B cell (primary cell): ENCODE measurements around the gene DAB1. TPM values are rescaled to one million over a fixed set of nuclear protein-coding genes. Genes with fewer than 3 reads are reported as not detected.

Source experiments
- ATAC-seq: fragments of 200-7000 bp; cut with Tn5 transposase; one replicate; pipeline ENCODE4 v1.10.0; 2021; ENCODE audit warnings: low read depth, mild to moderate bottlenecking, moderate number of reproducible peaks, moderate library complexity
- CTCF ChIA-PET: fragments of 350-600 bp; sonication (Branson Sonifier 250); formaldehyde crosslinking; loops from one replicate; lab custom pipeline; 2021; ENCODE audit warnings: antibody characterized with exemption, inconsistent platforms; lab: Charles Lee
- POLR2A ChIA-PET: fragments of 350-600 bp; sonication (Branson Sonifier 250); formaldehyde crosslinking; loops from one replicate; lab custom pipeline; 2021; ENCODE audit warnings: antibody characterized with exemption; lab: Charles Lee
- DNase-seq: peaks from one replicate; pipeline ENCODE4 v3.0.0; 2013
- H2AFZ ChIP-seq: 2 replicates; pipeline ENCODE4 v1.6.1; 2012; ENCODE audit warnings: mild to moderate bottlenecking, low read depth, low read length; ENCODE audit not compliant: insufficient read depth, poor library complexity, severe bottlenecking
- H3K27ac ChIP-seq, 2 donors: 1 replicate in 1 of 2; 2 replicates in 1 of 2; pipeline ENCODE4 v1.5.1; 2012 to 2013; ENCODE audit warnings: low read length in 2 of 2, mild to moderate bottlenecking in 2 of 2, moderate library complexity in 1 of 2
- H3K27me3 ChIP-seq, 4 experiments: fragments of 200-600 bp in 1 of 4; sonication (generic) in 1 of 4; replicated peaks in 1 of 4; 1 replicate in 2 of 4; 2 replicates in 2 of 4; pipeline versions ENCODE4 v1.6.1 to v1.7.0; 2013 to 2016; ENCODE audit warnings: low read length in 3 of 4, mild to moderate bottlenecking in 2 of 4, mixed read lengths in 1 of 4, moderate library complexity in 1 of 4; ENCODE audit not compliant: insufficient read depth in 4 of 4, control insufficient read depth in 3 of 4; ENCODE audit errors: control extremely low read depth in 1 of 4
- H3K36me3 ChIP-seq, 2 experiments: replicated peaks in 1 of 2; 1 replicate in 1 of 2; 2 replicates in 1 of 2; pipeline versions ENCODE4 v1.6.1 to v1.7.1; 2013; ENCODE audit warnings: low read length in 1 of 2; ENCODE audit not compliant: insufficient read depth in 2 of 2, control insufficient read depth in 1 of 2; ENCODE audit errors: control extremely low read depth in 1 of 2, extremely low read depth in 1 of 2
- H3K4me1 ChIP-seq, 2 donors: fragments of 200-600 bp in 1 of 2; sonication (generic) in 1 of 2; 1 replicate in 1 of 2; 2 replicates in 1 of 2; pipeline versions ENCODE4 v1.5.1 to v1.6.1; 2013 to 2017; ENCODE audit warnings: low read length in 2 of 2; ENCODE audit not compliant: control insufficient read depth in 2 of 2, insufficient read depth in 2 of 2
- H3K4me2 ChIP-seq: replicated peaks from 2 replicates; pipeline ENCODE3; 2012; ENCODE audit warnings: mild to moderate bottlenecking, low read depth, low read length; ENCODE audit not compliant: poor library complexity, severe bottlenecking
- H3K4me3 ChIP-seq, 5 experiments: fragments of 200-600 bp in 1 of 5; sonication (generic) in 1 of 5; 1 replicate in 3 of 5; 2 replicates in 2 of 5; pipeline versions ENCODE4 v1.5.1 to v1.7.0; 2011 to 2016; ENCODE audit warnings: low read length in 4 of 5, mild to moderate bottlenecking in 4 of 5, low read depth in 2 of 5, control low read depth in 1 of 5, moderate library complexity in 1 of 5; ENCODE audit not compliant: insufficient read depth in 1 of 5; ENCODE audit errors: control extremely low read depth in 1 of 5, extremely low read depth in 1 of 5
- H3K79me2 ChIP-seq: fragments of 200-600 bp; sonication (generic); one replicate; pipeline ENCODE4 v1.6.0; 2016; ENCODE audit warnings: low read length; ENCODE audit not compliant: control insufficient read depth, insufficient read depth
- H3K9ac ChIP-seq: fragments of 200-600 bp; sonication (generic); 2 replicates; pipeline ENCODE4 v1.6.1; 2017; ENCODE audit warnings: mild to moderate bottlenecking, low read length, moderate library complexity
- H3K9me3 ChIP-seq, 3 donors: one replicate each; pipeline versions ENCODE4 v1.6.1 to v1.7.1; 2013; ENCODE audit warnings: low read length in 2 of 3; ENCODE audit not compliant: control insufficient read depth in 2 of 3, insufficient read depth in 1 of 3; ENCODE audit errors: control extremely low read depth in 1 of 3
- H4K20me1 ChIP-seq: 2 replicates; pipeline ENCODE4 v1.6.0; 2012; ENCODE audit warnings: mild to moderate bottlenecking, low read length; ENCODE audit not compliant: insufficient read depth, control insufficient read depth, poor library complexity, severe bottlenecking
- H3K27ac Mint-ChIP-seq: one replicate; pipeline ENCODE4 v1.8.0; 2021; ENCODE audit warnings: mixed read lengths
- H3K27me3 Mint-ChIP-seq: one replicate; pipeline ENCODE4 v1.8.0; 2021; ENCODE audit warnings: mixed read lengths
- H3K4me1 Mint-ChIP-seq: one replicate; pipeline ENCODE4 v1.8.0; 2021; ENCODE audit warnings: mixed read lengths
- H3K4me3 Mint-ChIP-seq: one replicate; pipeline ENCODE4 v1.8.0; 2021; ENCODE audit warnings: mixed read lengths
- H3K9me3 Mint-ChIP-seq: one replicate; pipeline ENCODE4 v1.8.0; 2022; ENCODE audit warnings: mixed read lengths; ENCODE audit not compliant: insufficient read depth
- CTCF ChIP-seq: fragments of 200-600 bp; IDR thresholded peaks from one replicate; pipeline ENCODE4 v1.8.0; 2022; ENCODE audit warnings: antibody characterized with exemption, mild to moderate bottlenecking
- EZH2 ChIP-seq: IDR thresholded peaks from 2 replicates; pipeline ENCODE4 v1.6.1; 2012; ENCODE audit warnings: borderline replicate concordance, low read depth, mild to moderate bottlenecking, moderate library complexity, low read length; ENCODE audit not compliant: insufficient read depth, poor library complexity, severe bottlenecking
- WGBS: methylation state at CpG from one replicate; pipeline ENCODE4 v1.1.5; 2013; ENCODE audit warnings: missing lambda C conversion rate; ENCODE audit not compliant: insufficient coverage; 5-methylcytosine and 5-hydroxymethylcytosine counted together
- intact Hi-C: fragments of 100-400 bp; cut with micrococcal nuclease; formaldehyde crosslinking; loops from one replicate; pipeline ENCODE4 v1.10.0; 2022
- polyA plus RNA-seq: library from polyadenylated mRNA; depleted of rRNA; stranded (reverse); fragments of >200 nt; gene quantifications from 2 replicates; pipeline ENCODE4 v1.2.3, GENCODE V29; 2012
- total RNA-seq, 2 donors: library from RNA; stranded (reverse); fragments of 120-200 nt in 1 of 2; gene quantifications; 1 replicate in 1 of 2; 2 replicates in 1 of 2; pipeline versions ENCODE4 v1.2.3 to v1.2.4, GENCODE V29; 2013 to 2022

DAB1 gene
- total and polyA plus RNA-seq, 2 donors (not counting 1 experiment from before 2014, with no cell fraction given) = not detected

DNA sequence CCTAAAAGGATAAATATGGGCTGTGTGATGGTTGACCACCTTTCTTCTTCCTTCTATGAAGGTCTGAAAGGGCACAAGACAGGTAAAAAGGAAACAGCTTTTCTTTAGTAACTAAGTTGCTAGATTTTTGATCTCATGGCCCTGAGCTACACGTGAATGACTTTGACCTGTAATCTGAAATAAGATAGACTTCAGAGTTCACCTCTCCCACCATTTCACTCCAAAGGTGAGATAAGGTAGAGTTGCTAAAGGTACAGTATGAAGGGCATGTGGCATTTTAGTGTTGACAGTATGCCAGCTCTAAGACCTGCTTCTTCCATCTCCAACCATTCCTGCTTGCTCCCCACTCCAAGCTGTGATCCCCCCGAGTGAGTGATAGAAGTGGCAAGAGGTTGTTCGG is 432.3 kb downstream of the DAB1 start:
- Histone ChIP-seq H3K79me2 (no peaks in the 10 kb centered on the region), H3K4me3 (no peak overlapping the region), H3K9me3 (no peaks in the 10 kb centered on the region), H3K9ac (no peak overlapping the region), H3K4me2 (no peak overlapping the region), H3K36me3 (no peaks in the 10 kb centered on the region), H4K20me1 (no peaks in the 10 kb centered on the region), H2AFZ (no peak overlapping the region), H3K27ac (no peak overlapping the region), H3K4me1 (no peaks in the 10 kb centered on the region), H3K27me3 (no peaks in the 10 kb centered on the region)
- intact Hi-C loops = no loop called here
- DNase-seq = no peak
- Mint-ChIP-seq H3K4me1 (no peaks in the 10 kb centered on the region), H3K27me3 (no peaks in the 10 kb centered on the region), H3K27ac (no peak overlapping the region), H3K4me3 (no peak overlapping the region), H3K9me3 (no peaks in the 10 kb centered on the region)
- POLR2A ChIA-PET = no interaction called here
- CTCF ChIA-PET = no interaction called here
- TF ChIP-seq EZH2 = no peak
- no peak for TF ChIP-seq CTCF
- WGBS = no CpG with 5 or more reads among the region's 3 CpGs
- no peak for ATAC-seq

DNA sequence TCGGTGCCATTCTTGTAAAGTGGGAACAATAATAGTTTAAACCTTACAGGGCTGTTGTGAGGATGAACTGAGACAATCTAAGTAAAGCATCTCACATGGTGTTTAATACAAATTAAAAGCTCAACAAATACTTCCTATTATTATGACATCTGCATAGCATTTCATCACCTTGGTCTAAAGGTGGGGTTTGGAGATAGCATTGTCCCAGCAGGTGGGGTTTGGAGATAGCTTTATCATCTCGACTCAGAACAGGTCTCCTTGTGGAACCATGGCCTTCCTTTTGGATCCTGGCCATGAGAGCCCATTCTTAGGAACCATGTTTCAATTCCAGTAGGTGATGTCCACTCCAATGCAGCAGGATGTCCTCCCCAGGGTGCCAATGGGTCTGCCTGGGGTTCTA is 437.5 kb downstream of the DAB1 start:
- Histone ChIP-seq H4K20me1 (no peaks in the 10 kb centered on the region), H3K4me2 (no peak overlapping the region), H3K27ac (no peak overlapping the region), H3K4me1 (no peaks in the 10 kb centered on the region), H3K36me3 (no peaks in the 10 kb centered on the region), H3K9me3 (no peaks in the 10 kb centered on the region), H3K9ac (no peak overlapping the region), H2AFZ (no peak overlapping the region), H3K27me3 (no peaks in the 10 kb centered on the region), H3K4me3 (no peak overlapping the region), H3K79me2 (no peaks in the 10 kb centered on the region)
- no peak overlapping the region for H3K4me3 Mint-ChIP-seq
- no peaks in the 10 kb centered on the region for H3K4me1 Mint-ChIP-seq
- ChIA-PET CTCF (no interaction called here), POLR2A (no interaction called here)
- intact Hi-C loops = no loop called here
- H3K27me3 Mint-ChIP-seq = peaks cover 6% of the 10 kb centered on the region
- DNase-seq (no peak), ATAC-seq (no peak)
- 60% methylated on average over 1 of the region's 2 CpGs for WGBS
- TF ChIP-seq CTCF (no peak), EZH2 (no peak)
- H3K9me3 Mint-ChIP-seq = no peaks in the 10 kb centered on the region
- H3K27ac Mint-ChIP-seq = no peak overlapping the region
